Skeletal muscle cell (primary cell): ENCODE results near the gene NXF2B.
"Not testable (repeated sequence)": the region's sequence is repeated elsewhere in the genome, so short reads cannot be mapped to it uniquely, and the experiment has no call there.

Experiments
- DNase-seq: peaks from one replicate; pipeline ENCODE4 v3.0.0-alpha.2; 2010; ENCODE audit warnings: low read depth
- H3K4me3 ChIP-seq: 2 replicates; pipeline ENCODE4 v1.5.1; 2011; ENCODE audit warnings: low read depth, mild to moderate bottlenecking, control low read depth, low read length, moderate library complexity

NXF2B gene, protein sequence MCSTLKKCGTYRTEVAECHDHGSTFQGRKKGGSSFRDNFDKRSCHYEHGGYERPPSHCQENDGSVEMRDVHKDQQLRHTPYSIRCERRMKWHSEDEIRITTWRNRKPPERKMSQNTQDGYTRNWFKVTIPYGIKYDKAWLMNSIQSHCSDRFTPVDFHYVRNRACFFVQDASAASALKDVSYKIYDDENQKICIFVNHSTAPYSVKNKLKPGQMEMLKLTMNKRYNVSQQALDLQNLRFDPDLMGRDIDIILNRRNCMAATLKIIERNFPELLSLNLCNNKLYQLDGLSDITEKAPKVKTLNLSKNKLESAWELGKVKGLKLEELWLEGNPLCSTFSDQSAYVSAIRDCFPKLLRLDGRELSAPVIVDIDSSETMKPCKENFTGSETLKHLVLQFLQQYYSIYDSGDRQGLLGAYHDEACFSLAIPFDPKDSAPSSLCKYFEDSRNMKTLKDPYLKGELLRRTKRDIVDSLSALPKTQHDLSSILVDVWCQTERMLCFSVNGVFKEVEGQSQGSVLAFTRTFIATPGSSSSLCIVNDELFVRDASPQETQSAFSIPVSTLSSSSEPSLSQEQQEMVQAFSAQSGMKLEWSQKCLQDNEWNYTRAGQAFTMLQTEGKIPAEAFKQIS

DNA sequence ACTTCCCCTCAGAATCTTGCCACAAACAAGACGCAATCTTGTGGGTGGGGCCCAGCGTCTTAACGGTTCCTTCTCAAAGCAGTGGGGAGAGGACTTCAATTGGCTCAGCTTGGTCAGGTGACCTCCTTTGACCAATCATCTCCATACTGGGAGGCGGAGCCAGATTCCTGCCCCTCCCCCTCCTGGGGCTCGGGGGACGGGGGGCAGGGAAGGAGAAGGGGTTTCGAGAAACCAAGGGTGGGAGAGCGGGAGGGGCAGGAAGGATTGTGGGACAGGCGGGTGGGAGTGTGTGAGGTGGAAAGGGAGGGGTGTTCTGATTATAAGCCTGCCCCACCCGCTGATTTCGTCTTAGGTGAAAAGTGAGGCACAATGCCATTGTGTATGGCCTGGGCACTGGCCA, at the start of gene NXF2B:
TSS of gene NXF2B (minus strand) at position 101 of the 400 bp plus-strand sequence. CDS start 59,972 bp downstream, outside the sequence.
- not testable (repeated sequence) for DNase-seq, H3K4me3 ChIP-seq

DNA sequence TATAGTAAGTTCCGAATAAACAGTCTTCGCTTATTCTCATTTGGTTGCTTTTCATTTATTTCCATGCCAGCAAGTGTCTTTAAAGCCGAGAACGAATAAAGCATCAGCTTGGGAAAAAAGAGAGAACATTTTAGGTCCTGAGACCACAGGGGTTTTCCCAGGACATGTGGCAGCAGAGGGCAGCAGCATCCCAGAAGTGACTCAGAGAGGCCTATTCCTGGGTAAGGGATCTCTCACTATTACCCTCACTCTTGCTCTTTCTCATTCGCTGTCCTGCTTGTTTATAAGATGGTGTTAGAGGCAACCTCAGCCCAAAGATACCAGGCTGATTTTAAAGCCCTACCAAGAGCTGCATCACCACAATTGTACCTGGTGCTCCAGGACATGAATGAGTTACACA, 39.0 kb upstream of the NXF2B start:
- not testable (repeated sequence) for DNase-seq, H3K4me3 ChIP-seq

GRCh38 chrX:102471762-102472220, 32.0 kb upstream of the NXF2B start, which contains the start of gene TCP11X2:
Gene TCP11X2, minus strand, starts transcription at chrX:102471812.
- not testable (repeated sequence) for H3K4me3 ChIP-seq, DNase-seq

DNA sequence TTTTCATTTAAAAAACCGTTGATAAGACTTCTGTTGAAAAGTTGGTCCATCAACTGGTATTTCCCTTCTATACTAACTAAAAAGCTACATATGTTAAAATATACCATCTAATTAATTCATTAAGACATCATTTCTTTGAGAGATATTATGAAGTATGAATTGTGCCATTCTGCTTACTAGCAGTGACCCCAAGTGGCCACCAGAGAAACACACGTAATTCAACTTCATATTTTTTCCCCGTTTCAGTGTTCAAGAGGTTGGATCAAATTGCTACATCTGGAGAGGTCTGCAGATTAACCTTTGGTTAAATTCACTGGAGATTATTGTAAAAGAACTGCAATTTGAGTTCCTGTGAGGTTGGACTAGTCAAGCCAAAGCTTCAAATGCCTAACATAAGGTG, 30.4 kb upstream of the NXF2B start:
- not testable (repeated sequence) for H3K4me3 ChIP-seq, DNase-seq

DNA sequence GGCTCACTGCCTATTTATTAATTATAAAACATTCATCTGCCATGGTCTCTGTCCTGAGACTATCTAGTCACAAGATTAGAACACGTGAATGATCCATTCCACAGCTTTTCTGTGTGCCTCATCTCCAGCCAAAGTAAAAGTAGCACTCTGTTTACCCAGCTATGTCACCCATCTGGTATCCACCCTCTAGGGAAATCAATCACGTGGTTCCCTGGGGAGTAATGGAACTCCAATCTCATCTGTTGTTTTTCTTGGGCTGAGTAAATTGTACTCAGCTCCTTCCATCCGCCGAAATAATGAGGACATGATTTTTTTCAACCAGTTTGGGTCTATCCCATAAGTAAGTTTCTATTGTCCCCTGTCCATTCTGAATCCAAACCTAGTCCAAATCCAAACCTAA, 18.8 kb upstream of the NXF2B start:
- H3K4me3 ChIP-seq, DNase-seq: not testable (repeated sequence)

DNA sequence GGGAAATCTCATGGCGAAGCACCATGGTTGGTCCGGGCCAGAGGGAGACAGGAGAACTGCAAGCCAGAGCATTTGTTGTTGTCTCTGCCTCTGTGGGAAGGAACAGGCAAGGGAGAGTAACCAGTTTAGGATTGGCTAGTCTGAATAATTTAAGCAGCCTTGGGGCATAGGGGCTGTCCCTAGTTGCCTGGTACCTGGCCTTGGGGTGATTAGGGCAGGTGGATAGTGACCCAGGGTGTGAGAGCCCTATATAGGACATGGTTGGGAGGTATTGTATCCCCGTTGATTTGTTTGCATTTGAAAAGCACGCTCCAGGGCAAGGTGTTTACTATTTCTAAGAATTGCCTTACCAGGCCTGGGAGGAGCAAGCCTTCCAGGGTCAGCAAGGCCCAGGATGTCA, 25.3 kb downstream of the NXF2B start:
- not testable (repeated sequence) for H3K4me3 ChIP-seq, DNase-seq

DNA sequence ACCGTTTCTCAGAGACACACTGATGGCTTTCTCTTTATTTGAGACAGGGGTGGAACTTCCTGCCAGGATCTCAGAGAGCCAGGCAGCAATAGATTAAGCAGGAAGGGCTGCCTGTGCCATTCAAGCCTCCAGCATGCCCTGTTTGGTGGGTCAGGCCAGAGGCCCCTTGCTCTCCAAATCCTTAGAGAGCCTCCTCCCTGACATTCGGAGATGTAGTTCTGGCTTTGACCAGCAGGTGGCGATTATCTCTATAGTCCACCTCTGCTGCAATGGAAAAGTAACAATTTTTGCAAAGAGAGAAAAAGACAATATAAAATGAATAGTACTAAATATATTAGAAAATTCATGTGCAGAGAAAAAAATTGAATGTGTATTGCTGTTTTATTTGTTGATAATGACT, 93.9 kb downstream of the NXF2B start:
- no peak for DNase-seq
- no peak overlapping the region for H3K4me3 ChIP-seq

- no peak overlapping the region for H3K4me3 ChIP-seq
- no peak for DNase-seq
These were observed 97.9 kb downstream of the NXF2B start for GRCh38 chrX:102341867-102342266.

DNA sequence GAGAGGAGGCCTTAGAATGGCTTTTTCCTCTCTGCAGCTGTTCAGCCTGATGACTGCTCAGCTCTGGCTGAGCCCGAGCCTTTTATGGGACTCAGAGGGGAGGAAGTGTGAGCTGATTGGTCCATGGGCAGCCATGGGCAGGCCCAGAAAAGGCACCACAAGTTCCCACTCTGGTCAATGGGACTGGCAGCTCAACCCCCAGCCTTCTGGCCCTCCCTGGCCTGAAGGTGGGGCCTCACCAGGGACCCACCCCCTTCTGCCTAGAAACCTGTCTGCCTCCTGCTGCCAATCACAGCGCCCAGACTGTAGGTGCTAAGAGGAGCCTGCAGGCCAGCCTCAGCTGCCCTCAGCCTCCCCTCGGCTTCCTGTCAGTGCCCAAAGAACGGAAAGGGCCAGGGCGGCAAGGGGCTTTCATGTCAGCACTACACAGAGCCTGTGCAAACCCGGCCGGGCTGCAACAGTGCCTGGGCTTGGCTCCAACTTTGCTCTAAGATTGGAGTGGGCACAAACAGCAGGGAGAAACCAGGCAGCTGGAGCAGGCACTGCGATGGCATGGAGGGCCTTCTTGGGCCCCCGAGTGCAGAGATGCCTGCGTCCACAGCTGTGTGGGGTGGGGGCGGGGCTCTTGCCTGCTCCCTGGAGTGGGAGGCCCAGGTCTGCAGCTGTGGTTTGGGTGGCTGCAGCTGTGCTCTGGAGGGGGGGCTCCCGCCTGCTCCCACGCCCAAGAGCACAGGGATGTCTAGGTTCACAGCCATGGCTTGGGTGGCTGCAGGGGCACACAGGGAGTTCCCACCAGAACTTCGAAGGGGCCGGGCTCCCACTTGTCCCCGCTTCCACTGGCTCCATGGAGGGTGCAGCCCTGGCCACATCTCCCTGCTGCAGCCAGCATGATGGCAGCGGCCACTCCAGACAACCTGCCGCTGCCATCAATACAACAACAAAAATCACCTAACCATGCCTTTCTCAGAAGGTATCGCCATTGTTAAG, 100.2 kb downstream of the NXF2B start:
- DNase-seq, result no peak
- no peak overlapping the region for H3K4me3 ChIP-seq

DNA sequence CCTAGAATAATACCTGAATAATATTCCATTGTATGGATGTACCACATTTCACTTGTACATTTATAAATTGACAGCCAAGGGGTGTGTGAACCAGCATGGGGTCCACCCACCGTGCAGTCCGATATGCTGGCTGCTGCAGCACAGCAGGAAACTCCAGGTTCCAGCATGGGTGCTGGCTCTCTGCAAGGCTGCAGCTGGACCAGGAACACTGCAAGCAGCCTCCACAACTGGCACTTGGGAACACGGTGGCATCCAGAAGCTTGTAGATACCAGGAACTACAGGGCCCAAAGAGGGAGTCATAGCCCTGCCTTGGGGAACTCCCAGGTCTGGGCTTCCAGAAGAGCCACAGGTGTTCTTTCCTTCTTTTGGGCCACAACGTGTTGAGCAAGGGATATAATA, 101.6 kb downstream of the NXF2B start:
- DNase-seq, result no peak
- H3K4me3 ChIP-seq, result no peak overlapping the region
